Measurements from ENCODE around the gene RBCK1.

The RBCK1 gene

GRCh38 chr20:458776-459175 lies 50.7 kb downstream of the RBCK1 start:
- no peaks in the 10 kb centered on the region for H3K36me3 ChIP-seq (ENCODE audit: control insufficient read depth in 1 of 2, insufficient read depth in 2 of 2, low read length in 2 of 2)
- peaks cover 17 to 30% of the 10 kb centered on the region in 2 donors for H3K4me1 ChIP-seq (ENCODE audit: control insufficient read depth in 1 of 2, insufficient read depth in 2 of 2, low read length in 2 of 2)
- H3K9ac ChIP-seq (ENCODE audit: low read depth in 1 of 2, low read length in 2 of 2), result no peak overlapping the region
- no peaks in the 10 kb centered on the region for H3K27me3 ChIP-seq (ENCODE audit: control insufficient read depth in 1 of 2, insufficient read depth in 2 of 2, low read length in 2 of 2)
- H3K27ac ChIP-seq (ENCODE audit: low read depth, low read length), result no peak overlapping the region
- H3K4me3 ChIP-seq (ENCODE audit: low read depth in 1 of 2, low read length in 2 of 2), result no peak overlapping the region
- H3K9me3 ChIP-seq (ENCODE audit: control insufficient read depth in 1 of 2, low read length in 2 of 2), result no peaks in the 10 kb centered on the region

- H3K9me3 ChIP-seq (ENCODE audit: control insufficient read depth in 1 of 2, low read length in 2 of 2), result no peaks in the 10 kb centered on the region
- no peaks in the 10 kb centered on the region for H3K36me3 ChIP-seq (ENCODE audit: control insufficient read depth in 1 of 2, insufficient read depth in 2 of 2, low read length in 2 of 2)
- no peak overlapping the region for H3K27ac ChIP-seq (ENCODE audit: low read depth, low read length)
- peak overlapping the region in 1 of 2 donors; percentile 94 for H3K4me3 ChIP-seq (ENCODE audit: low read depth in 1 of 2, low read length in 2 of 2)
- H3K27me3 ChIP-seq (ENCODE audit: control insufficient read depth in 1 of 2, insufficient read depth in 2 of 2, low read length in 2 of 2), result no peaks in the 10 kb centered on the region
- peaks cover 17 to 30% of the 10 kb centered on the region in 2 donors for H3K4me1 ChIP-seq (ENCODE audit: control insufficient read depth in 1 of 2, insufficient read depth in 2 of 2, low read length in 2 of 2)
- no peak overlapping the region for H3K9ac ChIP-seq (ENCODE audit: low read depth in 1 of 2, low read length in 2 of 2)
Observed at GRCh38 chr20:460180-460579, 52.1 kb downstream of the RBCK1 start.

- H3K27ac ChIP-seq (ENCODE audit: low read depth, low read length), result no peak overlapping the region
- peak overlapping the region in 1 of 2 donors; percentile 94 for H3K4me3 ChIP-seq (ENCODE audit: low read depth in 1 of 2, low read length in 2 of 2)
- H3K9ac ChIP-seq (ENCODE audit: low read depth in 1 of 2, low read length in 2 of 2), result no peak overlapping the region
- no peaks in the 10 kb centered on the region for H3K27me3 ChIP-seq (ENCODE audit: control insufficient read depth in 1 of 2, insufficient read depth in 2 of 2, low read length in 2 of 2)
- no peaks in the 10 kb centered on the region for H3K36me3 ChIP-seq (ENCODE audit: control insufficient read depth in 1 of 2, insufficient read depth in 2 of 2, low read length in 2 of 2)
- H3K4me1 ChIP-seq (ENCODE audit: control insufficient read depth in 1 of 2, insufficient read depth in 2 of 2, low read length in 2 of 2), result peaks cover 17 to 30% of the 10 kb centered on the region in 2 donors
- no peaks in the 10 kb centered on the region for H3K9me3 ChIP-seq (ENCODE audit: control insufficient read depth in 1 of 2, low read length in 2 of 2)
Observed at GRCh38 chr20:460707-461106, 52.6 kb downstream of the RBCK1 start.

- Histone ChIP-seq H3K9ac (ENCODE audit: low read depth in 1 of 2, low read length in 2 of 2) (peak overlapping the region; percentile 90 to 91), H3K9me3 (ENCODE audit: control insufficient read depth in 1 of 2, low read length in 2 of 2) (no peaks in the 10 kb centered on the region), H3K36me3 (ENCODE audit: control insufficient read depth in 1 of 2, insufficient read depth in 2 of 2, low read length in 2 of 2) (no peaks in the 10 kb centered on the region), H3K4me1 (ENCODE audit: control insufficient read depth in 1 of 2, insufficient read depth in 2 of 2, low read length in 2 of 2) (peaks cover 17 to 30% of the 10 kb centered on the region in 2 donors), H3K27me3 (ENCODE audit: control insufficient read depth in 1 of 2, insufficient read depth in 2 of 2, low read length in 2 of 2) (no peaks in the 10 kb centered on the region), H3K27ac (ENCODE audit: low read depth, low read length) (peak overlapping the region; percentile 80), H3K4me3 (ENCODE audit: low read depth in 1 of 2, low read length in 2 of 2) (peak overlapping the region; percentile 92 to 94)
Observed at GRCh38 chr20:461254-462198, 53.4 kb downstream of the RBCK1 start.

GRCh38 chr20:462199-462991 lies 54.3 kb downstream of the RBCK1 start, which contains the start of gene TBC1D20:
TBC1D20 (minus strand) TSS chr20:462533; CDS start chr20:462405, 128 bp downstream.
- H3K9me3 ChIP-seq (ENCODE audit: control insufficient read depth in 1 of 2, low read length in 2 of 2), result peaks cover 0 to under 1% of the 10 kb centered on the region in 2 donors
- H3K27me3 ChIP-seq (ENCODE audit: control insufficient read depth in 1 of 2, insufficient read depth in 2 of 2, low read length in 2 of 2), result no peaks in the 10 kb centered on the region
- H3K36me3 ChIP-seq (ENCODE audit: control insufficient read depth in 1 of 2, insufficient read depth in 2 of 2, low read length in 2 of 2), result no peaks in the 10 kb centered on the region
- peak within 1 kb of the TSS; percentile 92 to 94 for H3K4me3 ChIP-seq (ENCODE audit: low read depth in 1 of 2, low read length in 2 of 2)
- H3K9ac ChIP-seq (ENCODE audit: low read depth in 1 of 2, low read length in 2 of 2), result peak within 1 kb of the TSS; percentile 90 to 91
- H3K27ac ChIP-seq (ENCODE audit: low read depth, low read length), result peak within 1 kb of the TSS; percentile 80
- H3K4me1 ChIP-seq (ENCODE audit: control insufficient read depth in 1 of 2, insufficient read depth in 2 of 2, low read length in 2 of 2), result peaks cover 17 to 30% of the 10 kb centered on the region in 2 donors

GRCh38 chr20:467755-468154 lies 59.7 kb downstream of the RBCK1 start:
- Histone ChIP-seq H3K4me1 (ENCODE audit: control insufficient read depth in 1 of 2, insufficient read depth in 2 of 2, low read length in 2 of 2) (peaks cover 3 to 4% of the 10 kb centered on the region in 2 donors), H3K27me3 (ENCODE audit: control insufficient read depth in 1 of 2, insufficient read depth in 2 of 2, low read length in 2 of 2) (no peaks in the 10 kb centered on the region), H3K4me3 (ENCODE audit: low read depth in 1 of 2, low read length in 2 of 2) (no peak overlapping the region), H3K9ac (ENCODE audit: low read depth in 1 of 2, low read length in 2 of 2) (no peak overlapping the region), H3K9me3 (ENCODE audit: control insufficient read depth in 1 of 2, low read length in 2 of 2) (peaks cover 11 to 31% of the 10 kb centered on the region in 2 donors), H3K36me3 (ENCODE audit: control insufficient read depth in 1 of 2, insufficient read depth in 2 of 2, low read length in 2 of 2) (peaks cover 0 to 3% of the 10 kb centered on the region in 2 donors), H3K27ac (ENCODE audit: low read depth, low read length) (no peak overlapping the region)

- H3K9me3 ChIP-seq (ENCODE audit: control insufficient read depth in 1 of 2, low read length in 2 of 2), result peaks cover 11 to 36% of the 10 kb centered on the region in 2 donors
- H3K9ac ChIP-seq (ENCODE audit: low read depth in 1 of 2, low read length in 2 of 2), result no peak overlapping the region
- H3K27ac ChIP-seq (ENCODE audit: low read depth, low read length), result no peak overlapping the region
- H3K27me3 ChIP-seq (ENCODE audit: control insufficient read depth in 1 of 2, insufficient read depth in 2 of 2, low read length in 2 of 2), result no peaks in the 10 kb centered on the region
- no peak overlapping the region for H3K4me3 ChIP-seq (ENCODE audit: low read depth in 1 of 2, low read length in 2 of 2)
- H3K4me1 ChIP-seq (ENCODE audit: control insufficient read depth in 1 of 2, insufficient read depth in 2 of 2, low read length in 2 of 2), result peaks cover 5 to 6% of the 10 kb centered on the region in 2 donors
- H3K36me3 ChIP-seq (ENCODE audit: control insufficient read depth in 1 of 2, insufficient read depth in 2 of 2, low read length in 2 of 2), result peaks cover 0 to 3% of the 10 kb centered on the region in 2 donors
Observed at GRCh38 chr20:469746-470490, 61.8 kb downstream of the RBCK1 start.

GRCh38 chr20:472137-472846 lies 64.2 kb downstream of the RBCK1 start:
- Histone ChIP-seq H3K4me3 (ENCODE audit: low read depth in 1 of 2, low read length in 2 of 2) (no peak overlapping the region), H3K9ac (ENCODE audit: low read depth in 1 of 2, low read length in 2 of 2) (no peak overlapping the region), H3K27me3 (ENCODE audit: control insufficient read depth in 1 of 2, insufficient read depth in 2 of 2, low read length in 2 of 2) (no peaks in the 10 kb centered on the region), H3K9me3 (ENCODE audit: control insufficient read depth in 1 of 2, low read length in 2 of 2) (peaks cover 11 to 36% of the 10 kb centered on the region in 2 donors), H3K4me1 (ENCODE audit: control insufficient read depth in 1 of 2, insufficient read depth in 2 of 2, low read length in 2 of 2) (peaks cover 5 to 6% of the 10 kb centered on the region in 2 donors), H3K36me3 (ENCODE audit: control insufficient read depth in 1 of 2, insufficient read depth in 2 of 2, low read length in 2 of 2) (peaks cover 3% of the 10 kb centered on the region in 2 donors), H3K27ac (ENCODE audit: low read depth, low read length) (no peak overlapping the region)

- Histone ChIP-seq H3K9me3 (ENCODE audit: control insufficient read depth in 1 of 2, low read length in 2 of 2) (peaks cover 8 to 31% of the 10 kb centered on the region in 2 donors), H3K27ac (ENCODE audit: low read depth, low read length) (no peak overlapping the region), H3K4me1 (ENCODE audit: control insufficient read depth in 1 of 2, insufficient read depth in 2 of 2, low read length in 2 of 2) (peaks cover 5 to 6% of the 10 kb centered on the region in 2 donors), H3K4me3 (ENCODE audit: low read depth in 1 of 2, low read length in 2 of 2) (no peak overlapping the region), H3K9ac (ENCODE audit: low read depth in 1 of 2, low read length in 2 of 2) (no peak overlapping the region), H3K36me3 (ENCODE audit: control insufficient read depth in 1 of 2, insufficient read depth in 2 of 2, low read length in 2 of 2) (peaks cover 3% of the 10 kb centered on the region in 2 donors), H3K27me3 (ENCODE audit: control insufficient read depth in 1 of 2, insufficient read depth in 2 of 2, low read length in 2 of 2) (no peaks in the 10 kb centered on the region)
Observed at GRCh38 chr20:472889-473292, 64.8 kb downstream of the RBCK1 start.

Data from duodenal mucosa (tissue), 2 donors.